H1 (cell line): Measurements from ENCODE around the gene ST6GALNAC3. TPM values are rescaled to one million over a fixed set of nuclear protein-coding genes. Genes with fewer than 3 reads are reported as not detected.

Experiments
- CTCF ChIA-PET: fragments of 300-600 bp; sonication (Branson Sonifier 250); formaldehyde crosslinking; loops from one replicate; lab custom pipeline; 2021; ENCODE audit not compliant: partially characterized antibody; lab: Charles Lee
- POLR2A ChIA-PET: fragments of 300-600 bp; sonication (Branson Sonifier 250); formaldehyde crosslinking; loops from one replicate; lab custom pipeline; 2021; ENCODE audit warnings: inconsistent platforms; ENCODE audit not compliant: partially characterized antibody; lab: Charles Lee
- DNase-seq, 2 experiments: peaks; one replicate each; pipeline versions ENCODE4 v3.0.0 to v3.0.0-alpha.2; 2010 to 2022; ENCODE audit warnings: low spot score in 2 of 2, low read depth in 1 of 2, mixed read lengths in 1 of 2
- FAIRE-seq: peaks from 2 replicates; lab custom pipeline; 2011; peaks lifted over from hg19 to GRCh38; lab: Jason Lieb, UNC
- H2AFZ ChIP-seq: 2 replicates; pipeline ENCODE4 v1.8.1; 2012; ENCODE audit warnings: low read length, inconsistent platforms
- H2AK5ac ChIP-seq: 2 replicates; pipeline ENCODE4 v1.6.1; 2013; ENCODE audit warnings: low read depth, low read length
- H2BK120ac ChIP-seq: replicated peaks from 2 replicates; pipeline ENCODE3; 2013; ENCODE audit warnings: low read depth, low read length, inconsistent platforms
- H2BK12ac ChIP-seq: 2 replicates; pipeline ENCODE4 v1.6.1; 2013; ENCODE audit warnings: low read depth, low read length
- H2BK15ac ChIP-seq: 2 replicates; pipeline ENCODE4 v1.6.1; 2013; ENCODE audit warnings: low read length
- H2BK20ac ChIP-seq: 2 replicates; pipeline ENCODE4 v1.6.1; 2013; ENCODE audit warnings: low read length
- H2BK5ac ChIP-seq: 2 replicates; pipeline ENCODE4 v1.6.1; 2013; ENCODE audit warnings: low read depth, low read length
- H3K14ac ChIP-seq: 2 replicates; pipeline ENCODE4 v1.6.1; 2013; ENCODE audit warnings: inconsistent platforms; ENCODE audit not compliant: insufficient read length
- H3K18ac ChIP-seq: 2 replicates; pipeline ENCODE4 v1.6.1; 2013; ENCODE audit warnings: low read length; ENCODE audit errors: extremely low read depth
- H3K23ac ChIP-seq: 2 replicates; pipeline ENCODE4 v1.6.1; 2013; ENCODE audit warnings: inconsistent platforms; ENCODE audit not compliant: insufficient read length
- H3K23me2 ChIP-seq: 2 replicates; pipeline ENCODE4 v1.6.1; 2013; ENCODE audit warnings: low read depth, low read length
- H3K27ac ChIP-seq: 2 replicates; pipeline ENCODE4 v1.6.1; 2011; ENCODE audit warnings: low read depth, low read length, inconsistent platforms
- H3K27me3 ChIP-seq, 4 experiments: replicated peaks in 1 of 4; 1 replicate in 1 of 4; 2 replicates in 3 of 4; pipeline versions ENCODE4 v1.6.1 to v1.8.1; 2011 to 2013; ENCODE audit warnings: low read length in 3 of 4, mild to moderate bottlenecking in 3 of 4, inconsistent platforms in 2 of 4, mixed read lengths in 2 of 4, moderate library complexity in 1 of 4; ENCODE audit not compliant: control insufficient read depth in 3 of 4, insufficient read depth in 3 of 4; ENCODE audit errors: extremely low read depth in 1 of 4
- H3K36me3 ChIP-seq, 4 experiments: 2 replicates each; pipeline versions ENCODE4 v1.6.1 to v1.8.1; 2011 to 2013; ENCODE audit warnings: mild to moderate bottlenecking in 4 of 4, low read length in 3 of 4, moderate library complexity in 2 of 4, control low read depth in 1 of 4, inconsistent platforms in 1 of 4; ENCODE audit not compliant: insufficient read depth in 4 of 4, control insufficient read depth in 2 of 4
- H3K4ac ChIP-seq: replicated peaks from 2 replicates; pipeline ENCODE3; 2013; ENCODE audit warnings: low read length, low read depth, mixed read lengths, inconsistent platforms; ENCODE audit not compliant: insufficient read length
- H3K4me1 ChIP-seq, 4 experiments: replicated peaks in 1 of 4; 1 replicate in 1 of 4; 2 replicates in 3 of 4; pipeline versions ENCODE4 v1.6.1 to v1.8.1; 2011 to 2013; ENCODE audit warnings: low read length in 3 of 4, inconsistent platforms in 2 of 4, mixed read lengths in 1 of 4; ENCODE audit not compliant: insufficient read depth in 4 of 4, control insufficient read depth in 3 of 4
- H3K4me2 ChIP-seq, 2 experiments: 2 replicates each; pipeline versions ENCODE4 v1.6.1 to v1.8.1; 2011 to 2013; ENCODE audit warnings: low read depth in 2 of 2, low read length in 2 of 2, control low read depth in 1 of 2, inconsistent platforms in 1 of 2, mild to moderate bottlenecking in 1 of 2; ENCODE audit not compliant: insufficient read depth in 1 of 2
- H3K4me3 ChIP-seq, 4 experiments: fragments of 200-600, 300-600 bp in 1 of 4; sonication (generic), shearing (Covaris generic), sonication (Bioruptor Twin) in 1 of 4; 2 replicates each; pipeline versions ENCODE4 v1.5.1 to v1.8.1; 2011 to 2016; ENCODE audit warnings: low read length in 4 of 4, low read depth in 3 of 4, control low read depth in 2 of 4, inconsistent platforms in 2 of 4, mild to moderate bottlenecking in 2 of 4, mixed read lengths in 1 of 4, moderate library complexity in 1 of 4; ENCODE audit not compliant: insufficient read depth in 2 of 4; ENCODE audit errors: extremely low read depth in 1 of 4
- H3K56ac ChIP-seq: replicated peaks from 2 replicates; pipeline ENCODE3; 2013; ENCODE audit warnings: low read depth, mild to moderate bottlenecking, mixed read lengths, low read length, inconsistent platforms; ENCODE audit not compliant: insufficient read length
- H3K79me1 ChIP-seq: 2 replicates; pipeline ENCODE4 v1.6.1; 2013; ENCODE audit warnings: low read depth, low read length, control low read depth
- H3K79me2 ChIP-seq, 2 experiments: 2 replicates each; pipeline versions ENCODE4 v1.6.1 to v1.8.1; 2012 to 2013; ENCODE audit warnings: low read length in 2 of 2, mild to moderate bottlenecking in 2 of 2, inconsistent platforms in 1 of 2; ENCODE audit not compliant: insufficient read depth in 2 of 2, control insufficient read depth in 1 of 2
- H3K9ac ChIP-seq, 4 experiments: replicated peaks in 1 of 4; 1 replicate in 1 of 4; 2 replicates in 3 of 4; pipeline versions ENCODE4 v1.6.1 to v1.8.1; 2011 to 2013; ENCODE audit warnings: low read depth in 3 of 4, low read length in 3 of 4, control low read depth in 2 of 4, mild to moderate bottlenecking in 2 of 4, moderate library complexity in 2 of 4, inconsistent platforms in 1 of 4; ENCODE audit errors: extremely low read depth in 1 of 4
- H3K9me3 ChIP-seq, 2 experiments: 2 replicates each; pipeline versions ENCODE4 v1.6.1 to v1.8.1; 2012 to 2013; ENCODE audit warnings: mild to moderate bottlenecking in 2 of 2, moderate library complexity in 2 of 2, control low read depth in 1 of 2, inconsistent platforms in 1 of 2, low read depth in 1 of 2, low read length in 1 of 2, mixed read lengths in 1 of 2; ENCODE audit not compliant: insufficient read depth in 2 of 2
- H4K20me1 ChIP-seq, 2 experiments: replicated peaks in 1 of 2; 2 replicates each; pipeline versions ENCODE3 to v1.8.1; 2011 to 2013; ENCODE audit warnings: inconsistent platforms in 2 of 2, low read length in 2 of 2, mild to moderate bottlenecking in 1 of 2; ENCODE audit not compliant: insufficient read depth in 2 of 2, control insufficient read depth in 1 of 2
- H4K5ac ChIP-seq: 2 replicates; pipeline ENCODE4 v1.6.1; 2013; ENCODE audit warnings: low read length, low read depth, mixed read lengths, inconsistent platforms; ENCODE audit not compliant: insufficient read length
- H4K8ac ChIP-seq: 2 replicates; pipeline ENCODE4 v1.8.0; 2013; ENCODE audit warnings: mild to moderate bottlenecking, moderate library complexity, low read length, inconsistent platforms; ENCODE audit not compliant: insufficient read depth; ENCODE audit errors: extremely low read depth
- H4K91ac ChIP-seq: replicated peaks from 2 replicates; pipeline ENCODE3; 2013; ENCODE audit warnings: low read length, mixed read lengths, inconsistent platforms; ENCODE audit not compliant: insufficient read length
- CTCF ChIP-seq, 3 experiments: IDR thresholded peaks; 1 replicate in 2 of 3; 2 replicates in 1 of 3; pipeline versions ENCODE4 v1.5.1 to v1.6.1; 2011; ENCODE audit warnings: low read length in 3 of 3, mild to moderate bottlenecking in 3 of 3, inconsistent platforms in 2 of 3, low read depth in 1 of 3, moderate library complexity in 1 of 3; ENCODE audit not compliant: insufficient read depth in 1 of 3; ENCODE audit errors: control extremely low read depth in 1 of 3
- GTF2F1 ChIP-seq: IDR thresholded peaks from 2 replicates; pipeline ENCODE4 v1.6.1; 2012; ENCODE audit warnings: low read depth, low read length, improper control_type of control experiment, borderline replicate concordance
- KDM4A ChIP-seq: IDR thresholded peaks from one replicate; pipeline ENCODE4 v1.7.1; 2012; ENCODE audit warnings: low read depth, mild to moderate bottlenecking, moderate library complexity, low read length, inconsistent platforms; ENCODE audit not compliant: severe bottlenecking
- MAX ChIP-seq: IDR thresholded peaks from 2 replicates; pipeline ENCODE4 v1.6.1; 2012; ENCODE audit warnings: inconsistent platforms
- RAD21 ChIP-seq, 2 experiments: IDR thresholded peaks in 1 of 2; conservative IDR thresholded peaks in 1 of 2; 2 replicates each; pipeline ENCODE4 v1.6.1; 2011; ENCODE audit warnings: low read depth in 2 of 2, low read length in 2 of 2, improper control_type of control experiment in 1 of 2, inconsistent platforms in 1 of 2, mild to moderate bottlenecking in 1 of 2, moderate library complexity in 1 of 2
- RFX5 ChIP-seq: IDR thresholded peaks from 2 replicates; pipeline ENCODE4 v1.6.1; 2011; ENCODE audit warnings: low read depth, low read length, improper control_type of control experiment, borderline replicate concordance
- SRF ChIP-seq: IDR thresholded peaks from 2 replicates; pipeline ENCODE4 v1.6.1; 2011; ENCODE audit warnings: mild to moderate bottlenecking, low read depth, low read length, moderate library complexity
- USF2 ChIP-seq: IDR thresholded peaks from 2 replicates; pipeline ENCODE4 v1.6.1; 2011; ENCODE audit warnings: low read length, improper control_type of control experiment
- WGBS, 2 experiments: shearing (Covaris generic) in 1 of 2; methylation state at CpG; one replicate each; pipeline versions ENCODE4 v1.1.6 to v1.1.7; 2013 to 2015; ENCODE audit warnings: low lambda C conversion rate in 2 of 2, mixed read lengths in 2 of 2, inconsistent platforms in 1 of 2, low coverage in 1 of 2, missing lambda C conversion rate in 1 of 2; ENCODE audit not compliant: insufficient replicate concordance in 2 of 2, insufficient coverage in 1 of 2, insufficient read length in 1 of 2; ENCODE audit errors: extremely low coverage in 1 of 2, missing lambda C conversion rate in 1 of 2; 5-methylcytosine and 5-hydroxymethylcytosine counted together
- polyA plus RNA-seq, 7 experiments: library from polyadenylated mRNA; depleted of rRNA in 3 of 7; stranded (reverse) in 5 of 7; unstranded in 2 of 7; fragments of >200 nt in 5 of 7; fragments of 200-250 nt in 2 of 7; gene quantifications; 1 replicate in 5 of 7; 2 replicates in 1 of 7; 4 replicates in 1 of 7; pipeline versions ENCODE4 v1.2.1 to v1.2.3, GENCODE V29; 2011 to 2013; ENCODE audit warnings: missing spikeins in 2 of 7, mixed read lengths in 2 of 7
- total RNA-seq: library from RNA; stranded (reverse); fragmentation: NEBNext Ultra II Directional; extraction: Animal tissue kit (Norgen Biotek cat#: 25700); gene quantifications from 2 replicates; pipeline ENCODE4 v1.2.1, GENCODE V29; 2021

The ST6GALNAC3 gene
- total and polyA plus RNA-seq, 2 of the 8 experiments (the other 6 are each of a cell fraction or from before 2014, with no cell fraction given), result 4.9 to 19.0 TPM

- no peak overlapping the region for H2AK5ac ChIP-seq
- H2BK15ac ChIP-seq, result no peak overlapping the region
- H3K18ac ChIP-seq, result no peak overlapping the region
- no peak overlapping the region for H2BK12ac ChIP-seq
- no peak overlapping the region for H4K91ac ChIP-seq
- peak in 1 of 2 experiments; percentile 54 for DNase-seq
- H3K14ac ChIP-seq, result no peak overlapping the region
- no peaks in the 10 kb centered on the region for H3K36me3 ChIP-seq
- H3K4me2 ChIP-seq, result no peak overlapping the region
- ChIA-PET CTCF (interaction anchor here (0.5 to 2.9 kb wide), 17 partner anchors 8 to 1350 kb away, joined by 3 to 8 read pairs (median 3); no protein-coding TSS in a partner anchor), POLR2A (interaction anchor here (0.6 to 1.7 kb wide), 2 partner anchors 18 to 232 kb away, joined by 3 to 4 read pairs; no protein-coding TSS in a partner anchor)
- no peak overlapping the region for H3K4me3 ChIP-seq
- H3K27me3 ChIP-seq, result no peaks in the 10 kb centered on the region
- H3K4me1 ChIP-seq, result peaks cover 0 to 13% (median 6%) of the 10 kb centered on the region in 4 experiments; a peak in 5 of 7 replicates
- H3K23me2 ChIP-seq, result no peaks in the 10 kb centered on the region; the same call in 1 of the 2 replicates
- H2BK20ac ChIP-seq, result no peak overlapping the region
- FAIRE-seq, result peak; percentile 69
- no peak overlapping the region for H4K5ac ChIP-seq
- no peak overlapping the region for H4K8ac ChIP-seq
- no peak overlapping the region for H2BK5ac ChIP-seq
- H2BK120ac ChIP-seq, result no peak overlapping the region
- peaks cover 2% of the 10 kb centered on the region; the same call in 1 of the 2 replicates for H3K79me1 ChIP-seq
- no peak overlapping the region for H3K56ac ChIP-seq
- no peak overlapping the region for H3K23ac ChIP-seq
- H3K4ac ChIP-seq, result no peak overlapping the region
- H2AFZ ChIP-seq, result no peak overlapping the region
- no peak overlapping the region for H3K9ac ChIP-seq
- no peaks in the 10 kb centered on the region for H3K79me2 ChIP-seq
- WGBS, 2 experiments, result 47% methylated on average over 1 of the region's 1 CpG; no CpG with 5 or more reads in 1 of the 2 experiments
- H3K9me3 ChIP-seq, result no peaks in the 10 kb centered on the region
- no peak overlapping the region for H3K27ac ChIP-seq
- no peaks in the 10 kb centered on the region for H4K20me1 ChIP-seq
- no peak for TF ChIP-seq KDM4A
- TF ChIP-seq USF2, result 0 out of 2 replicates have a peak, but pooled peaks have one; percentile 43
- TF ChIP-seq RAD21 (IDR thresholded peaks at IDR 0.05 in 1 of 2, conservative IDR thresholded peaks at IDR 0.05 in 1 of 2; ENCODE audit: low read depth in 2 of 2, low read length in 2 of 2), result peak; percentile 58 to 62
- TF ChIP-seq MAX, result 0 out of 2 replicates have a peak, but pooled peaks have one; percentile 12
- no peak for TF ChIP-seq GTF2F1
- peak; percentile 50 to 65 (median 59) for TF ChIP-seq CTCF (IDR thresholded peaks at IDR 0.05; ENCODE audit: control extremely low read depth in 1 of 3, insufficient read depth in 1 of 3, low read depth in 1 of 3, low read length in 3 of 3)
- no peak for TF ChIP-seq RFX5
- TF ChIP-seq SRF, result no peak
Observed at GRCh38 chr1:76140227-76140626, 65.7 kb downstream of the ST6GALNAC3 start.
